Mesendoderm (in vitro differentiated cells): ENCODE results near the gene RBM19.

ENCODE experiments used
- DNase-seq: peaks from one replicate; pipeline ENCODE4 v3.0.0; 2013
- H2AK5ac ChIP-seq: 2 replicates; pipeline ENCODE4 v1.6.1; 2013; ENCODE audit warnings: low read length, inconsistent platforms
- H2BK120ac ChIP-seq: 2 replicates; pipeline ENCODE4 v1.6.1; 2013; ENCODE audit warnings: low read depth, mild to moderate bottlenecking, low read length, moderate library complexity, mixed read lengths
- H2BK15ac ChIP-seq: replicated peaks from 2 replicates; pipeline ENCODE4 v1.6.1; 2013; ENCODE audit warnings: low read depth, mild to moderate bottlenecking, moderate library complexity
- H2BK5ac ChIP-seq: 2 replicates; pipeline ENCODE4 v1.6.1; 2013; ENCODE audit warnings: low read length, inconsistent platforms
- H3K18ac ChIP-seq: 2 replicates; pipeline ENCODE4 v1.6.1; 2013; ENCODE audit warnings: mild to moderate bottlenecking, low read length, mixed read lengths
- H3K23ac ChIP-seq: one replicate; pipeline ENCODE4 v1.6.1; 2013; ENCODE audit warnings: low read length
- H3K27ac ChIP-seq: 2 replicates; pipeline ENCODE4 v1.5.1; 2013; ENCODE audit warnings: low read depth, mild to moderate bottlenecking, inconsistent platforms, low read length, moderate library complexity
- H3K27me3 ChIP-seq: 2 replicates; pipeline ENCODE4 v1.6.1; 2013; ENCODE audit warnings: low read length, control low read depth, mild to moderate bottlenecking, inconsistent platforms; ENCODE audit not compliant: insufficient read depth, poor library complexity
- H3K36me3 ChIP-seq: 2 replicates; pipeline ENCODE4 v1.6.1; 2013; ENCODE audit warnings: low read length, inconsistent platforms; ENCODE audit not compliant: control insufficient read depth, insufficient read depth
- H3K4ac ChIP-seq: one replicate; pipeline ENCODE4 v1.6.1; 2013; ENCODE audit warnings: low read depth, mild to moderate bottlenecking, low read length, moderate library complexity
- H3K4me1 ChIP-seq: 2 replicates; pipeline ENCODE4 v1.6.1; 2013; ENCODE audit warnings: low read depth, low read length, inconsistent platforms; ENCODE audit not compliant: control insufficient read depth
- H3K4me2 ChIP-seq: 2 replicates; pipeline ENCODE4 v1.6.1; 2013; ENCODE audit warnings: low read length
- H3K4me3 ChIP-seq: 2 replicates; pipeline ENCODE4 v1.5.1; 2013; ENCODE audit warnings: mild to moderate bottlenecking, low read length
- H3K56ac ChIP-seq: one replicate; pipeline ENCODE4 v1.6.1; 2013; ENCODE audit warnings: low read length
- H3K79me1 ChIP-seq: 2 replicates; pipeline ENCODE4 v1.6.1; 2013; ENCODE audit warnings: low read length, inconsistent platforms
- H3K79me2 ChIP-seq: 2 replicates; pipeline ENCODE4 v1.6.1; 2013; ENCODE audit warnings: mild to moderate bottlenecking, low read length; ENCODE audit not compliant: control insufficient read depth, insufficient read depth
- H3K9ac ChIP-seq: 2 replicates; pipeline ENCODE4 v1.6.1; 2013; ENCODE audit warnings: low read length, inconsistent platforms
- H4K5ac ChIP-seq: one replicate; pipeline ENCODE4 v1.6.1; 2013; ENCODE audit warnings: low read length
- H4K8ac ChIP-seq: one replicate; pipeline ENCODE4 v1.6.1; 2013; ENCODE audit warnings: low read depth, mild to moderate bottlenecking, control low read depth, low read length, moderate library complexity
- WGBS: extraction: QIAGEN DNeasy Blood & Tissue Kit; methylation state at CpG from one replicate; pipeline ENCODE4 v1.1.7; 2013; ENCODE audit warnings: low lambda C conversion rate, missing lambda C conversion rate; ENCODE audit not compliant: insufficient coverage; ENCODE audit errors: extremely low coverage; 5-methylcytosine and 5-hydroxymethylcytosine counted together

RBM19 gene

GRCh38 chr12:113882690-113883089 lies 83.4 kb downstream of the RBM19 start:
- H3K4me3 ChIP-seq: no peak overlapping the region
- no CpG with 5 or more reads among the region's 2 CpGs for WGBS

GRCh38 chr12:113880988-113881962 lies 84.8 kb downstream of the RBM19 start:
- Histone ChIP-seq H3K4me2 (no peak overlapping the region), H2BK15ac (no peak overlapping the region), H3K79me2 (no peaks in the 10 kb centered on the region), H2BK120ac (no peak overlapping the region), H3K9ac (no peak overlapping the region), H3K4me1 (no peaks in the 10 kb centered on the region), H3K4ac (no peak overlapping the region), H2BK5ac (no peak overlapping the region), H3K23ac (no peak overlapping the region), H3K79me1 (no peaks in the 10 kb centered on the region), H3K56ac (no peak overlapping the region), H4K5ac (no peak overlapping the region), H3K4me3 (no peak overlapping the region), H3K36me3 (no peaks in the 10 kb centered on the region), H3K18ac (no peak overlapping the region), H2AK5ac (no peak overlapping the region), H4K8ac (no peak overlapping the region), H3K27me3 (no peaks in the 10 kb centered on the region), H3K27ac (no peak overlapping the region)
- no peak for DNase-seq
- WGBS: no CpG with 5 or more reads among the region's 23 CpGs

More at GRCh38 chr12:113882690-113883089, 83.4 kb downstream of the RBM19 start:
- no peaks in the 10 kb centered on the region for H3K4me1 ChIP-seq
- no peak overlapping the region for H3K4me2 ChIP-seq
- H2BK15ac ChIP-seq: no peak overlapping the region
- H3K23ac ChIP-seq: no peak overlapping the region
- DNase-seq: no peak
- no peaks in the 10 kb centered on the region for H3K36me3 ChIP-seq
- no peak overlapping the region for H3K9ac ChIP-seq
- no peak overlapping the region for H2AK5ac ChIP-seq
- H4K8ac ChIP-seq: no peak overlapping the region
- no peak overlapping the region for H2BK5ac ChIP-seq
- no peaks in the 10 kb centered on the region for H3K27me3 ChIP-seq
- no peaks in the 10 kb centered on the region for H3K79me2 ChIP-seq
- no peak overlapping the region for H3K4ac ChIP-seq
- no peak overlapping the region for H3K56ac ChIP-seq
- no peak overlapping the region for H3K27ac ChIP-seq
- no peak overlapping the region for H4K5ac ChIP-seq
- H3K79me1 ChIP-seq: no peaks in the 10 kb centered on the region
- H2BK120ac ChIP-seq: no peak overlapping the region
- no peak overlapping the region for H3K18ac ChIP-seq

GRCh38 chr12:113880326-113880725 lies 85.8 kb downstream of the RBM19 start:
- Histone ChIP-seq H3K4me1 (no peaks in the 10 kb centered on the region), H4K8ac (no peak overlapping the region), H2AK5ac (no peak overlapping the region), H3K4me3 (no peak overlapping the region), H3K23ac (no peak overlapping the region), H3K27ac (no peak overlapping the region), H3K4me2 (no peak overlapping the region), H3K36me3 (no peaks in the 10 kb centered on the region), H2BK15ac (no peak overlapping the region), H3K56ac (no peak overlapping the region), H3K9ac (no peak overlapping the region), H3K18ac (no peak overlapping the region), H2BK5ac (no peak overlapping the region), H3K79me1 (no peaks in the 10 kb centered on the region), H4K5ac (no peak overlapping the region), H3K27me3 (no peaks in the 10 kb centered on the region), H3K4ac (no peak overlapping the region), H2BK120ac (no peak overlapping the region), H3K79me2 (no peaks in the 10 kb centered on the region)
- no CpG with 5 or more reads among the region's 11 CpGs for WGBS
- DNase-seq: no peak

GRCh38 chr12:113879658-113880057 lies 86.5 kb downstream of the RBM19 start:
- no peak overlapping the region for H3K9ac ChIP-seq
- no peak overlapping the region for H3K4me2 ChIP-seq
- H2AK5ac ChIP-seq: no peak overlapping the region
- no peak overlapping the region for H3K4ac ChIP-seq
- no peaks in the 10 kb centered on the region for H3K4me1 ChIP-seq
- no peaks in the 10 kb centered on the region for H3K36me3 ChIP-seq
- H2BK120ac ChIP-seq: no peak overlapping the region
- H2BK5ac ChIP-seq: no peak overlapping the region
- no CpG with 5 or more reads among the region's 3 CpGs for WGBS
- H3K79me1 ChIP-seq: no peaks in the 10 kb centered on the region
- H3K23ac ChIP-seq: no peak overlapping the region
- H3K27me3 ChIP-seq: no peaks in the 10 kb centered on the region
- no peak overlapping the region for H3K56ac ChIP-seq
- no peak overlapping the region for H3K4me3 ChIP-seq
- H3K79me2 ChIP-seq: no peaks in the 10 kb centered on the region
- no peak overlapping the region for H3K27ac ChIP-seq
- no peak overlapping the region for H3K18ac ChIP-seq
- H4K8ac ChIP-seq: no peak overlapping the region
- no peak overlapping the region for H4K5ac ChIP-seq
- H2BK15ac ChIP-seq: no peak overlapping the region
- peak; percentile 22 for DNase-seq

GRCh38 chr12:113877607-113878006 lies 88.5 kb downstream of the RBM19 start:
- Histone ChIP-seq H2AK5ac (no peak overlapping the region), H3K56ac (no peak overlapping the region), H3K18ac (no peak overlapping the region), H2BK5ac (no peak overlapping the region), H4K5ac (no peak overlapping the region), H3K27ac (no peak overlapping the region), H2BK15ac (no peak overlapping the region), H3K4me3 (no peak overlapping the region), H3K79me2 (no peaks in the 10 kb centered on the region), H3K23ac (no peak overlapping the region), H3K27me3 (no peaks in the 10 kb centered on the region), H3K4me1 (no peaks in the 10 kb centered on the region), H3K9ac (no peak overlapping the region), H3K4me2 (no peak overlapping the region), H2BK120ac (no peak overlapping the region), H4K8ac (no peak overlapping the region), H3K79me1 (no peaks in the 10 kb centered on the region), H3K36me3 (no peaks in the 10 kb centered on the region), H3K4ac (no peak overlapping the region)
- DNase-seq: no peak
- no CpG with 5 or more reads among the region's 5 CpGs for WGBS
